ENCODE measurements around the gene SH3YL1. TPM values are rescaled to one million over a fixed set of nuclear protein-coding genes. Genes with fewer than 3 reads are reported as not detected.

Gene SH3YL1, protein sequence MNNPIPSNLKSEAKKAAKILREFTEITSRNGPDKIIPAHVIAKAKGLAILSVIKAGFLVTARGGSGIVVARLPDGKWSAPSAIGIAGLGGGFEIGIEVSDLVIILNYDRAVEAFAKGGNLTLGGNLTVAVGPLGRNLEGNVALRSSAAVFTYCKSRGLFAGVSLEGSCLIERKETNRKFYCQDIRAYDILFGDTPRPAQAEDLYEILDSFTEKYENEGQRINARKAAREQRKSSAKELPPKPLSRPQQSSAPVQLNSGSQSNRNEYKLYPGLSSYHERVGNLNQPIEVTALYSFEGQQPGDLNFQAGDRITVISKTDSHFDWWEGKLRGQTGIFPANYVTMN
- 12.1 and 19.9 TPM in 2 replicates for total RNA-seq

DNA sequence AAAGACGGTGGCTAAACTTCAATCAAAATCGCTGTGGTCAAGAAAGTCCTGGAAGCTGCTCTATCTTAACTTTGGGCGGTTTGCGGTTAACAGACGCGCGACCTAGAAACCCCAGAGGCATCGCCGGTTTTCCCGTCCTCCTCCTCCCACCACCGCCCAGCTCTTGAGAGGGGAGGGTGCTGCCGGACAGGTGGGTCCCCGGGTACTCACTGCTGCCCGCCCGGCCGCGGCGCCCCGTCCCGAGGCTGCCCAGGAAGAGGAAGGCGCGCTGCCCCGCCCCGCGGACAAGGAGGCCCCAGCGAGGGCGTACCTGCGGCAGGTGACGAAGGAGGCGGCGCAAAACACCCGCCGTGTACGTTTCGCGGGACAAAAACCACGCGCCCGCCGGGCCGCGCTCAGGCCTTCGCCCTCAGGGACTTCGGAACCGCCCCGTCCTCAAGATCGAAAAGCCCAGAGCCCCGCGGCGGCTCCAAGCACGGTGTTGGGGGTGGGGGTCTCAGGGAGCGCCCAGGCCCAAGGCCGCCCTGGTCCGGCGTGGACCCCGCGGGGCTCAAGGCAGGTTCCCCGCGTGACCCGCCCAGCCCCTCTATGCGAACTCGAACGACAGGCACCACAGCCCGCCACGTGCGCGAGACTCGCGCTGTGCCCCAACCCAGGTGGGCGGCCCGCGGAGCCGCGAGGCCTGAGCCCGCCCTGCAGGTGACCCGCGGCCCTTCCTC lies at the start of gene SH3YL1:
Gene SH3YL1, minus strand, starts transcription at position 259 of the 719 bp plus-strand sequence. Its CDS starts 48 bp downstream, at position 211.

DNA sequence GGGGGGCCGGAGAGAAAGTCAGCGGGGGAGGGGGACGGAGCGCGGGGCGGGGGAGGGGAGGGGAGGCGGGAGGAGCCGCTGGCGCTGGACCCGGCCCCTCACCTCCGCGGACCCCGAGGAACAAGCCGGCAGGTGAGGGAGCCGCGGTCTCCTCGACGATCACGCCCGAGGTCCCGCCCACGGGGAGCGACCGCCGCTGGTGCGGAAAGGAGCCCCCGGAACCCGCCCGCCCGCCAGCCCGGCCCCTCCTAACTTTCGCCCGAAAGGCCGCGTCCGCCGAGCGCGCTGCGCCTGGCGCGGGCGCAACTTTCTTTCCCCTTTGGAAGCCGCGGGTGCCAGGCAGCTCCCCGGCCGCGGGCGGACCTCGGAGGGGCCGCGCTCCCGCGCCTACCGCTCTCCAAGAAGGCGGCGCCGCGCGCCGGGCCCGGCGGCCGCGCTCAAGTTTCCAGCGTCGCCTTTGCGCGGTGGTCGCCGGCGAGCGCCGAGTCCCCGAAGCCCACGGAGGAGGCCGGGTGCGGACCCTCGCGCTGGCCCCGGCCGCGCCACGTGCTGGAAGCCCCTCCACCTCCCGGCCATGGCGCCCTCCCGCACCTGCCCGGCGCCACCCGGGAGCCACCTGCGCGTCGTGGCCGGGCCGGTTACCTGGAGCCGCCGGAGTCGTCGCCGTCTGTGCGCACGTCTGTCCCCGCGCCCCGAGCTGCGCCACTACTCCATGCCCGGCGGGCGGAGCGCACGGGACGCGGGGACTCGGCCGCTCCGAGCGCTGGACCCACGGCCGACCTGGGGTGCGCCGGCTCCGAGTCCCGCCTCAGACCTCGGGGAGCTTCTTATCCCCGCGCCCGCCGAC lies 24.3 kb upstream of the SH3YL1 start, which contains the start of gene ALKAL2:
Gene ALKAL2, minus strand, starts transcription at position 181 of the 847 bp plus-strand sequence. CDS start 256 bp downstream, outside the sequence.

DNA sequence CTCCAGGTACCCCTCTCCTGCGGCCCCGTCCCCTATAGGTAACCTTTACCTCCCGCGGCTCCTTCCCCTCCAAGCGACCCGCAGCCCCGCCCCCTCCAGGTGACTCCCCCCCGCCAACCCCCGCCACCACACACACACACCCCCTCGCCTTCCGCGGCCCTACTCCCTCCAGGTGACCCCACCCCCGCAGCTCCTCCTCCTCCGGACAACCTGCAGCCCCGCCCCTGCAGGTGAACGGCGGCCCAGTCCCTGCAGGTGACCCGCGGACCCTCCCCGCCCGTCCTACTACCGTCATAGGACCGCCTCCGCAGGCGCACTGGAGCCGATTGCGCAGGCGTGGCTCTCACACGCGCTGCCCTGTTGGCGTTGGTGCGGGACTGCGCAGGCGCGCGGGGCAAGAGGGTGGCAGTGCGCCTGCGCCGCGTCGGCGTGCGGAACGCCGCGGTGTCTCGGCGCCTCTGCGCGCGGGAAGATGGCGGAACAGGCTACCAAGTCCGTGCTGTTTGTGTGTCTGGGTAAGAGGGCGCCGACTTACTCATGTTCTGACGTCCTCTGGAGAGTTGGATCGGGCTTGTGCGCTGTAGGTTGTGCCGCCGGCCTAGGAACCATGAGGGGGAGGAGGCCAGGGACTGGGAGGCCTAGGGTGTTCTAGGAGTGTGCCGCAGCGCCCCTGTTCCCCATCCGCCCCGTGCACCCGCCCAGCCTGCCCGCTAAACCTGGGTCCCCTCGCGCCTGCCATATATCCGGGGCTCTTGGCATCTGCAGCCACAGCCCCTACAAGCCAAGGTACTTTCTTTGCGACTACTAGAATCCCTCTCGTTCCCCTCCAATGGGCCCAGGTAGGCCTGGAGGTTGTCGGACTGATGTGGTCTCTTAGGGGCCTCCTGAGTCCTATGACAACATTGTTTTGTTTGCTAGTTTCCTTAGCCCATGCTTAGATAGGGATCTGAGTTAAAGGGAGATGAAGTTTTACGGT lies 949 bp upstream of the SH3YL1 start, which contains the start of gene ACP1:
Gene ACP1, plus strand, starts transcription at position 455 of the 976 bp plus-strand sequence. Its CDS starts 18 bp downstream, at position 473.

Other genes starting within 250 kb of the SH3YL1 start
- under 0.01 and 0.17 TPM in 2 replicates for gene FAM110C, start 217.5 kb downstream of the SH3YL1 start, total RNA-seq
- gene ACP1, start 915 bp upstream of the SH3YL1 start, total RNA-seq: 77.6 and 89.0 TPM in 2 replicates
- not detected in 2 replicates for gene ALKAL2, start 24.1 kb upstream of the SH3YL1 start, total RNA-seq